HG03378 (cell line): ENCODE results near the gene PTDSS2.
"Not testable (repeated sequence)": the region's sequence is repeated elsewhere in the genome, so short reads cannot be mapped to it uniquely, and the experiment has no call there.

Source experiments
- ATAC-seq: cut with Tn5 transposase; IDR thresholded peaks from one replicate; pipeline ENCODE4 v1.9.1; 2021; ENCODE audit warnings: mild to moderate bottlenecking, moderate library complexity; ENCODE audit not compliant: unreplicated experiment

Gene PTDSS2

DNA sequence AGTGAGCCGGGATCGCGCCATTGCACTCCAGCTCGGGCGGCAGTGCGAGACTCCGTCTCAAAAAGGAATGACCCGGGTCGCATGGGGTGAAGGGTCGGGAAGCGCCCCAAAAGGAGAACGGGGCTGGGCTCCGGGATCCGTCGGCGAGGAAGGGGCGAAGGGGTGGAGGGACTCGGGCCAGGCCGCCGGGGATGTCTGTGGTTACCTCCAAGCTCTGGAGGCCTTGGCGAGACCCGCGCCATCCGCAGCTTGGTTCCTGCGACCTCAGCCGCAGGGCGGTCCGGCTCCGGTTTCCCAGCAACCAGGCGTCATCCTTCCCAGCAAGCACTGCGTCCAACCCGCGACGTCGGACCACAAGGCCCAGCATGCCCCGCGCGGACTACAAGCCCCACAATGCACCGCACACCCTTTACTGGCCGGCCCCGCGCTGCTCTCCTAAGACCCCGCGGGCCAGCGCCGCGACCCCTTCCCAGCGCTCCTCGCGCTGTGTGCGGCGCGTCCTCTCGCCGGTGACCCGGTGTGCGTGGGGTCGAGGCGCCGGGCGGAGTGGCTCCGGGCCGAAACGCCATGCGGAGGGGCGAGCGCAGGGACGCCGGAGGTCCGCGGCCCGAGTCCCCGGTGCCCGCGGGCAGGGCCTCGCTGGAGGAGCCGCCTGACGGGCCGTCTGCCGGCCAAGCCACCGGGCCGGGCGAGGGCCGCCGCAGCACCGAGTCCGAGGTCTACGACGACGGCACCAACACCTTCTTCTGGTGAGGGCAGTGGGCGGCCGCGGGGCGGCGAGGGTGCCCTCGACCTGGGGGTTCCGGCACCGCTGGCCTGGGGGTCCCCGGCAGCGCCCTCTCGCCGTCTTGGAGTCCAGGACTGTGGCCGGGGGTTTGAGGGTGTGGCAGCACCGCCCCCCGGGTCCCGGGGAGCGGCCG lies at the start of gene PTDSS2:
Gene PTDSS2 (plus strand): TSS at position 391 of the 920 bp plus-strand sequence. CDS start 177 bp downstream, at position 568.
- peak; percentile 60 for ATAC-seq

DNA sequence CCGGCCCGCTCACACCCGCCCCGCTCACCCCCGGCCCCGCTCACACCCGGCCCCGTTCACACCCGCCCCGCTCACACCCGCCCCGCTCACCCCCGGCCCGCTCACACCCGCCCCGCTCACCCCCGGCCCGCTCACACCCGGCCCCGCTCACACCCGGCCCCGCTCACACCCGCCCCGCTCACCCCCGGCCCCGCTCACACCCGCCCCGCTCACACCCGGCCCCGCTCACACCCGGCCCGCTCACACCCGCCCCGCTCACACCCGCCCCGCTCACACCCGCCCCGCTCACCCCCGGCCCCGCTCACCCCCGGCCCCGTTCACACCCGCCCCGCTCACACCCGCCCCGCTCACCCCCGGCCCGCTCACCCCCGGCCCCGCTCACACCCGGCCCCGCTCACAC lies 48.9 kb upstream of the PTDSS2 start:
- ATAC-seq, result not testable (repeated sequence)

DNA sequence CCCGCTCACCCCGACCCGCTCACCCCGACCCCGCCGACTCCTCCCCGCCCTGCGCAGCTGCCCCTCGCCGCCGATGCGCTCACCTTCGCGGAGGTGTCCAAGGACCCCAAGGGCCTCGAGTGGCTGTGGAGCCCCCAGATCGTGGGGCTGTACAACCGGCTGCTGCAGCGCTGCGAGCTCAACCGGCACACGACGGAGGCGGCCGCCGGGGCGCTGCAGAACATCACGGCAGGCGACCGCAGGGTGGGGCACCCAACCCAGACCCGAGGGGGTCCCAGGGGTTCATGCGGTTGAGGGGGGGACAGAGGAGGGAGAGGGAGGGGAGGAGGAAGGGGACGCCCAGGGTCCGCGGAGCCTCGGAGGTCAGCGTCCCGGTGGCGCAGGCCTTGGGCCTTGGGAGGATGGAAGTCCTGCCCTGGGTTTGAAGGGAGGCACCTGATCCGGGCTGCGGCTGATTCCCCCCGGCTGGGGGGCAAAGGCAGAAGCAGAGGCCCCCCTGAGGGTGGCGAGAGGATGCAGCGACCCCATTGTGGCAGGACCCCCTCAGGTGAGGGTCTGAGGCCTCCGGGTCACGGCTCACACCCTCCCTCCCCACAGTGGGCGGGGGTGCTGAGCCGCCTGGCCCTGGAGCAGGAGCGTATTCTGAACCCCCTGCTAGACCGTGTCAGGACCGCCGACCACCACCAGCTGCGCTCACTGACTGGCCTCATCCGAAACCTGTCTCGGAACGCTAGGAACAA lies 46.9 kb upstream of the PTDSS2 start:
- no peak for ATAC-seq

DNA sequence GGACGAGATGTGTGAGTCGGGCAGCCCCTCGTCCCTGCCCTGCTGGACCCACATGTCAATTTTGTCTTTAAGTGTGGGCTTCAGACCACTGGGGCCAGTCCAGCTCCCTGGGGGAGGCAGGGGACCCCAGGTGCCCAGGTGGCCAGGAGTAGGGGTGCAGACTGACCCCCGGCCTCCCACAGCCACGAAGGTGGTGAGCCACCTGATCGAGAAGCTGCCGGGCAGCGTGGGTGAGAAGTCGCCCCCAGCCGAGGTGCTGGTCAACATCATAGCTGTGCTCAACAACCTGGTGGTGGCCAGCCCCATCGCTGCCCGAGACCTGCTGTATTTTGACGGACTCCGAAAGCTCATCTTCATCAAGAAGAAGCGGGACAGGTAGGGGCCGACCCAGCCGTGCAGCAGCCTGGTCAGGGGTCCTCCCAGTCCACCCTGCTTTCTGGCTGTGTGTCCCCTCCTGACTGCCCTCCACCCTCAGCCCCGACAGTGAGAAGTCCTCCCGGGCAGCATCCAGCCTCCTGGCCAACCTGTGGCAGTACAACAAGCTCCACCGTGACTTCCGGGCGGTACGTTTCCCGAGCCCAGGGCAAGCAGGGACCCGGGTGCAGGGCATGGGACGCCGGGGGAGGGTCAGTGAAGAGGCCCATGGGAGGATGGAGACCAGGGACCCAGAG lies 46.2 kb upstream of the PTDSS2 start:
- ATAC-seq, result no peak

DNA sequence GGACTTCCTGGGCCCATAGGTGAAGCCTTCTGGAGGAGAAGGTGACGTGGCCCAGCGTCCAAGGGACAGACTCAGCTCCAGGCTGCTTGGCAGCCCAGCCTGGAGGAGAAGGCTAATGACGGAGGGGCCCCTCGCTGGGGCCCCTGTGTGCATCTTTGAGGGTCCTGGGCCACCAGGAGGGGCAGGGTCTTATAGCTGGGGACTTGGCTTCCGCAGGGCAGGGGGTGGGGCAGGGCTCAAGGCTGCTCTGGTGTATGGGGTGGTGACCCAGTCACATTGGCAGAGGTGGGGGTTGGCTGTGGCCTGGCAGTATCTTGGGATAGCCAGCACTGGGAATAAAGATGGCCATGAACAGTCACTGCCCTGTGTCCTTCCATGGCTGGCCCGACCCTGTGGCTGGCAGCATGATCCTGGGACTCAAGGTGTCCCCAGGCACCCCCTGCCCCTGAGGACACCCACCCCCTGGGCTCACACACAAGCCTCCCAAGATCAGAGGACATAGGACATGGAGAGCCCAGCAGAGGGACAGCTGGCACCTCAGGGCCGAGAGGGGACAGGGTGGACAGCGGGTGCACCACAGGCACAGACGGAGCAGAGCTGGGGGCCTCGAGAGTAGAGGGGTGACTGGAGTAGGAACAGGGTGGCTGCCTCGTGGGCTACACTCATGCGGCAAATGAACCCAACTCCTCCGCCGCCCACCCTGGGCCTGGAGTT lies 45.4 kb upstream of the PTDSS2 start:
- no peak for ATAC-seq

DNA sequence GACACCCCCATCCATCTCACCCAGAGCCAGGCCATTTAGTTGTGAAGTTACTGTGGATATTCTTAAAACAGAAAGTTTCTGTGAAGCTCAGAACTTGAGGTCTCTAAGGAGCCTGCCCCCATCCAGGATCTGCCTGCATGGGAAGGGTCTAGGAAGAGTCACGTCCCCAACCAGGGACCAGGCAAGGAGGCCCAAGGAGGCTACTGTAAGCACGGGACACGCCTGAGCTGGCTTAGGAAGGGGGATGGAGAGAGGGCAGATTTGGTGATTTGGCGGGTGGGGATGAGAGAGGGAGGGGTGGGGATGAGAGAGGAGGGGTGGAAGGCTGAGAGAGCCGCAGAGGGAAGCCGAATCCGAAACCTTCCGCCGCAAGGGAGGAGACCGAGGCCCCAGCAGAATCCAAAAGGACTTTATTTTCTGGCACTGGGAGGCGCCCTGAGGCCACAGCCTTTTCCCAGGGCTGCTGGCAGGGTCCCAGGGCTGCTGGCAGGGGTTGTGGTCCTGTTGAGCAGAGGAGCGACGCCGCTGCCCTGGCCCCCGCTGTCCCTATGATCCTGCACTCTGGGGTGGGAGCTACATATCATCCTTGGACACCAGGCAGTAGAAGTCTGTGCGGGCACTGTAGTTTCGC lies 44.6 kb upstream of the PTDSS2 start:
- ATAC-seq, result no peak

DNA sequence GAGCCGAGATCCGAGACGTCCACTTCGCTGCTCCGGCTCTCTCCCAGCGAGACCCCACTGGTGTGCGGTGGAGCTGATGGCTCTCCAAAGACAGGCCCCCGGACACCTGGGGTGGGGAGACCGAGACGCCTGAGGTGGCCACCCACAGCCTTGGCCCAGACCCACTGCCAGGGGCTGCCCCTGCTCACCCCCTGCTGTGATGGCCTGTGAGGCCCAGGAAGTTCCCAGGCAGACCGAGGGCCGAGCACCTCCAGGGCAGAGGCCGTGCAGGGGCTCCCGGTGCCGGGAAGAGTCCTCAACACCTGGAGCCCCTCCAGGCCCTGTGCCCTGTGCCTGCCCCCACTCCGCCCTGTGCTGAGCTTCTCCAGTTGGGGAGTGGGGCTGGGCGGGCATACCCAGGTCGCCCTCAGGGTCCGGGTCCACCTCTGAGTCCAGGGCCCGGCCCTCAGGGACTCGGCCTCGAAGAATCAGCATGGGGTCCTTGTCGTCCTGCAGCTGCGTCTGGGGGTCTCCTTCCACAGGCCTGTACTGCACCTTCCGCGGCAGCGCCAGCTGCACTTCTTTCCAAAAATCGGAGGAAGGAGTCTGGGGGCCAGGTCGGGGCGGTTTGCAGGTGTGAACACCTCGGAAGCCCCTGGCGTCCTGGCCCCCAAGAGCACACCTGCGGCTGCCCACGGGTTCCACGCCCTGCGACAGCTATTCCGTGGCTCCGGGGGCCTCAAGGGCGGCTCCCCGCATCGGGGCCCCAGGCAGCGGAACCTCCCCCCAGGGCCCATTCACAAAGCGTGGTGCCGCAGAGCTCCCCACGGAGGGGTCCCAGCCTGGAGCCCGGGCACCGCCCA lies 43.9 kb upstream of the PTDSS2 start:
- ATAC-seq, result no peak

DNA sequence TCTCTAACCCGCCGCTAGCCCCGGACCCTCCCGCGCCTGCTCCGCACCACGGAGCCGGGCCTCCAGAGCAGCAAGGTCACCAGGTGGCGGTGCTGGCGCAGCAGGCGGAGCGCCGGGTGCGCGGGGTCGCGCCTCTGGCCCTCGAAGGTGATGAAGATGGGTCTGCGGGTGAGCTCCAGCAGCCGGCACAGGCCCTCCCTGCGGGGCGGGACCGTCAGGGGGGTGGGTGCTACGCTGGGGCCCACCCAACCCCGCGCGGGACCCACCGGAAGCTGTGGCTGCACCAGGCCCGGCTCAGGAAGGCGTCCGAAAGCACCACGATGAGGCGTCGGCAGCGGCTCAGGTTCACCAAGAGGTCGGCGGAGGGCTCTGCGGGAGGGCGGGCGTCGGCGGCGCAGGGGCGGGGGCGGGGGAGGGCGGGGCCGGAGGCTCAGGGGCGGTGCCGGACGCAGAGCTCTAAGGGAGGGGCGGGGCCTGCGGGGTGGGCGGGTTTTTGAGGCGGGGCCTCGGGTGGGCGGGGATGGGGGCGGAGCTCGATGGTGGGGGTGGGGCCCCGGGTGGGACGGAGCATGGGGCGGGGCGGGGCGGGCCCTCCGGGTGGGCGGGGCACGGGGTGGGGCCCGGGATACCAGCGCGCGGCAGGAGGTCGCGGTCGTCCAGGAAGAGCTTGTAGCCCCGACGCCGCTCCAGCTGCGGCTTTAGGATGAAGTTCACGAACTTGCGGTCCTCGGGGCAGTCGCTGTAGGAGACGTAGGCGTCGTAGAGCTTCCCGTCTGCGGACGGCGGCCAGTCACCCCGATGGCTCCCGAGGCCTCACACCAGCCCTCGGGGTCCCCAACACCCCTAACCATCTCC lies 43.1 kb upstream of the PTDSS2 start:
- ATAC-seq, result no peak

DNA sequence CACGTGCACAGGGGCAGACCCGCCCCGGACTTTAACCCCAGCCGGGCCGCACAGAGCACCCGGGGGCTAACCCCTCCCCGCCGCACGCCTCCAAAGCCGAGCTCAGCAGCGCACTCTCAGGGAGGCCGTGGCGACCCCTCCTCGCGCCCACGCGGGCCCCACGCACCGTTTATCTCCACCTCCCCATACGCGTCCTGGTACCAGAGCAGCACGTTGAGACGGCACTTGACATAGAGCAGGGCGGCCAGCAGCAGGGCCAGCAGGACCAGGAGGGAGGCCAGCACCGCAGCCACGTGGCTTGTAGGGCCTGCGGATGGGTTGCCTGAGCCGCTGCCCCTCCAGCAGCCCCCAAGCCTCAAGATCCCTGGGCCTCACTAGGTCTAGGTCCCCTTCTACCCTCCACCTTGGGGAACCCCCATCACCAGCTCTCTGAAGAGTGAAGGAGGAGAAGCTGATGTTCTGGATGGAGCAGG lies 42.4 kb upstream of the PTDSS2 start:
- ATAC-seq, result no peak

DNA sequence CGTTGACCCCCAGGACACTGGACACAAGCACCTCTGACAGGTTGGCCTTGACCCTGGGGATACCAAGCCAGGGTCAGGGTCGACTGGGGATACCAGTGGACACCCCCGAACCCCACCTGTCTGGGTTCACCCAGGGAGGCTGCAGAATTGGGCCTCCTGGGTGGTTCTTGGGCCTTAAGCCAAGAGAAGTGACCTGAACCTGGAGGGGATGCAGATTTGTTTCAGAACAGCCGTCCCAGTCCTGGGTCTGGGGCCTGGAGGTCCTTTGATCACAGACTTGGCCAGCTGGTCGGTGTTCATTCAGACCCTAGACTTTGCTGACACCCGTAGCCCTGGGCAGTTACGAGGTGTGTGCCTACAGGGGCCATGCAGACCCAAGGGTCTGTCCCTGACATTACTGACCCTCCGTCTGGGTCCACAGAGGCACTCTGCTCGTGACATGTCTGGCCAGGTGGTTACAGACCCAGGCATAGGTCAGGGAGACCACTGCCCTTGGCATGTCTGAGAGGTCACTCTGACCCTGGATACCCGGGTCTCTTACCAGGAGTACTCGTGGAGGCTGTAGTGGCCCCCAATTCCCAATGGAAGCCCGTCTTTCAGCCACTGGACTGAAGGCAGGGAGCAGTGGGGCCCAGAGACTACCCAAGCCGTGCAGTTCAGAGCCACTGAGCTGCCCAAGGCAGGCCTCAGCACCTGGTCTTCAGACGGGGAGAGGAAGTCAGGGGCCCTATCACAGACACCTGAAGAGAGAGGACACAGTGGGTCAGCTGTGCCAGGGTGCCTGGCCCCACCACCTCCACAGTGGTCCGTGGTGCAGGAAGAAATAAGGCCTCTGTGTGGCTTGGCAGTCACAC lies 41.7 kb upstream of the PTDSS2 start:
- no peak for ATAC-seq

DNA sequence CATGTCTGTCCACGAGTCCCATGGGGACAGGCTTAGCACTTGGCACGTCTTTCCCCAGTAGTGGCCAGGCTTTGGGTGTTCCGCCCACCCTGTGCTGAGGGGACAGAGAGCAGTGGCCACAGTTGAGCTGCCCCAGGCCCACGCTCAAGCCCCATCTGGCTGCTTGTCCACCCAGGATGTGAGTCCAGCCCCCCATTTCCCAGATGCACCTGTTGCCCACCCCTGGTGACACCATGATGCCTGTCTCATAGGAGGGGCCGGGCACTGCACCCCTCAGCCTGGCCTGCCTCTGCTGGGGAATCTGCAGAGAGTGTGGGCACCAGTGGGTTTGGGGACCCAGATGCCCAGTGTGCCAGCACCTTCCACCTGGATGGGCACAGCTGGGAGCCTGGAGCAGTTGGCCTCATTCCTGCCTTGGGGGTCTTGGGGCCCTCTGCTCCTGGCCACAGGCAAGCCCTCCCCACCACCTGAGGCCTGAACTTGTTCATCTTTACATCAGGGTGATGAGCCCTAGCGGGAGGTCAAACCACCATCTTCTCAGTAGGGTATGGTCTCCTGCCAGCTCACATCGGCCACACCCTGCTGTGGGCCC lies 41.0 kb upstream of the PTDSS2 start:
- ATAC-seq, result no peak

DNA sequence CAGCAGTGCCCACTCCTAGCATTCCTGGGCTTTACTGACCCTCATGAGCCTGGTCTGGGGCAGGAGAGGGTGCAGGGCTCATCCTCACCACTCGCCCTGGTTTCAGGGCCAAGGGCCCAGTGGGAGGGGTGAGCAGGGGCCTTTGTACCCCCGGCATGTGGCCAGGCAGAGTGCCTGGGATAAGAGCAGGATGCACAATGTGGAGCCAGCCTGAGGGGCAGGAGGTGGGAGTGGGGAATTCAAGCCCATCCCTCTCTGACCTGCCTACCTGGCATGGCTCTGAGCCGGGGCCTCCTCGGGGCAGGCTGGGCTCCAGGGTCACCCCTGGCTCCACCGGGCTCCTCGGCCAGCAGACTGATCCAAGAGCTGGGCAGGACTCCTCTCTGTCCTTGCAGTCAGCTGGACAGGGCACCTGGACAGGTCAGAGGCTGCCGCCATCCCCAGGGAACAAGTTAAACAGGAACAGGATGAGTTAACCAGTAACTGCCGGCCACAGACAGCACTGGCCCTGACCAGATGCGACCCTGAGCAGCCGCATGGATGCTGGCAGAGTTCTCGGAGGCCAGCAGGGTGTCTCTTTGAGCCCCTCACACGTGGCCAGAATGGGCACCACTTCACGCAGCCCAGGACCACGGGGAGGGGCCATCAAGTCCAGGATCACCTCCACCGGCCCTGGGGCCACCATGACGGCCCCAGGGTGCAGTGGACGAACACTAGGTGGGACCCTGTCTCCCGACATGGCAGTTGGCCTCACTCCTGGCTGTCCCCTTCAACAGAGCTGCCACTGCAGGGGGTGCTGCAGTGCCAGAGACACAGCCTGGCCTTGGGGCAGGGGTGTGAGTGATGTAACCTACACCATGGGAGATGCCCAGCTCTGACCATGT lies 40.2 kb upstream of the PTDSS2 start:
- no peak for ATAC-seq

DNA sequence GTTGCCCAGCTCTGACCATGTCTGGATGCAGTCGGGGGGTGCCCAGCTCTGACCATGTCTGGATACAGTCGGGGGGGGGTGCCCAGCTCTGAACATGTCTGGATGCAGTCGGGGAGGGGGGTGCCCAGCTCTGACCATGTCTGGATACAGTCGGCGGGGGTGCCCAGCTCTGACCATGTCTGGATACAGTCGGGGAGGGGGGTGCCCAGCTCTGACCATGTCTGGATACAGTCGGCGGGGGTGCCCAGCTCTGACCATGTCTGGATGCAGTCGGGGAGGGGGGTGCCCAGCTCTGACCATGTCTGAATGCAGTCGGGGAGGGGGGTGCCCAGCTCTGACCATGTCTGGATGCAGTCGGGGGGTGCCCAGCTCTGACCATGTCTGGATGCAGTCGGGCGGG lies 39.4 kb upstream of the PTDSS2 start:
- ATAC-seq, result not testable (repeated sequence)

DNA sequence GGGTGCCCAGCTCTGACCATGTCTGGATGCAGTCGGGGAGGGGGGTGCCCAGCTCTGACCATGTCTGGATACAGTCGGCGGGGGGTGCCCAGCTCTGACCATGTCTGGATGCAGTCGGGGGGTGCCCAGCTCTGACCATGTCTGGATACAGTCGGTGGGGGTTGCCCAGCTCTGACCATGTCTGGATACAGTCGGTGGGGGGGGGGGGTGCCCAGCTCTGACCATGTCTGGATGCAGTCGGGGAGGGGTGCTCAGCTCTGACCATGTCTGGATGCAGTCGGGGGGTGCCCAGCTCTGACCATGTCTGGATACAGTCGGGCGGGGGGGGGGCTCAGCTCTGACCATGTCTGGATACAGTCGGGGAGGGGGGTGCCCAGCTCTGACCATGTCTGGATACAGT lies 38.6 kb upstream of the PTDSS2 start:
- not testable (repeated sequence) for ATAC-seq

DNA sequence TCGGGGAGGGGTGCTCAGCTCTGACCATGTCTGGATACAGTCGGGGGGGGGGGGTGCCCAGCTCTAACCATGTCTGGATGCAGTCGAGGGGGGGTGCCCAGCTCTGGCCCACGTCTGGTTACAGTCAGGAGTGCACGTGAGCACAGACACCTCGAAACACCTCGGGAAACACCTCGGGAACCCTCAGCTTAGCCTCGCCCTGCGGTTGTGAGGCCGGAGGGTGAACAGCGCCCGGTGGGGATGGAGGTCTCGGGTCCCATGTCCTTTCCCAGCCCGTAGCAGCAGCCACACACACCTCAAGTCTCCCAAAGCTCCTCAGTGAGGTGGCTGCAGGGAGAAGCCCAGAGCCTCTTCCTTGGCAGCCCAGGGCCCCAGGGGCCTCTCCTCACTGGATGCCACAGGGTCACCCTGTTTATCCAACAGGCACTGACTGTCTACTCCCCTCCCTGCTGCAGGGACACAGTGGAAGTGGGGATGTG lies 37.4 kb upstream of the PTDSS2 start:
- no peak for ATAC-seq
